GM18909 (cell line): ENCODE data around the gene GPALPP1.
A peak's percentile ranks its signal among the peaks of the same experiment; 100 is the strongest.
"Not testable (repeated sequence)": the region's sequence is repeated elsewhere in the genome, so short reads cannot be mapped to it uniquely, and the experiment has no call there.

Experiments
- ATAC-seq: cut with Tn5 transposase; IDR thresholded peaks from one replicate; pipeline ENCODE4 v1.9.1; 2021; ENCODE audit warnings: mild to moderate bottlenecking; ENCODE audit not compliant: unreplicated experiment, poor library complexity

Gene GPALPP1

GRCh38 chr13:44989071-44989889, at the start of gene GPALPP1, which contains the start of gene NUFIP1:
TSS of gene GPALPP1 (plus strand) at chr13:44989538. CDS start at chr13:44989655, 117 bp downstream.
TSS of gene NUFIP1 (minus strand) at chr13:44989471. CDS start at chr13:44989436, 35 bp downstream.
- peak; percentile 97 for ATAC-seq

- not testable (repeated sequence) for ATAC-seq
Measured at GRCh38 chr13:44943411-44943810, 45.9 kb upstream of the GPALPP1 start.

- ATAC-seq = no peak
Measured at GRCh38 chr13:44951184-44951583, 38.2 kb upstream of the GPALPP1 start.

- ATAC-seq = no peak
Measured at GRCh38 chr13:44952671-44953070, 36.7 kb upstream of the GPALPP1 start.

GRCh38 chr13:44954224-44954623, 35.1 kb upstream of the GPALPP1 start:
- no peak for ATAC-seq

GRCh38 chr13:44955406-44955805, 33.9 kb upstream of the GPALPP1 start:
- ATAC-seq = no peak

GRCh38 chr13:44961997-44962396, 27.3 kb upstream of the GPALPP1 start:
- no peak for ATAC-seq

GRCh38 chr13:44967704-44968433, 21.5 kb upstream of the GPALPP1 start:
- ATAC-seq = no peak

GRCh38 chr13:44968434-44968815, 20.9 kb upstream of the GPALPP1 start:
- no peak for ATAC-seq

- ATAC-seq = no peak
Measured at GRCh38 chr13:44969551-44970484, 19.5 kb upstream of the GPALPP1 start.

GRCh38 chr13:44971656-44972595, 17.4 kb upstream of the GPALPP1 start:
- ATAC-seq = no peak

- ATAC-seq = no peak
Measured at GRCh38 chr13:44972956-44973581, 16.3 kb upstream of the GPALPP1 start.

- peak; percentile 58 for ATAC-seq
Measured at GRCh38 chr13:44974056-44974793, 15.1 kb upstream of the GPALPP1 start.

GRCh38 chr13:44976196-44976595, 13.1 kb upstream of the GPALPP1 start:
- no peak for ATAC-seq

GRCh38 chr13:44976949-44977583, 12.3 kb upstream of the GPALPP1 start:
- no peak for ATAC-seq

- no peak for ATAC-seq
Measured at GRCh38 chr13:44978328-44978727, 11.0 kb upstream of the GPALPP1 start.

- peak; percentile 16 for ATAC-seq
Measured at GRCh38 chr13:44989941-44990340, 603 bp downstream of the GPALPP1 start.

- no peak for ATAC-seq
Measured at GRCh38 chr13:45003417-45003816, 14.1 kb downstream of the GPALPP1 start.
